HepG2 (cell line): ENCODE data around the gene ADGRL3. TPM values are rescaled to one million over a fixed set of nuclear protein-coding genes. Genes with fewer than 3 reads are reported as not detected.

Experiments
- ATAC-seq: fragments of 200-7000 bp; cut with Tn5 transposase; 3 replicates; pipeline ENCODE4 v1.9.1; 2020; ENCODE audit warnings: mild to moderate bottlenecking, moderate library complexity
- BruUV-seq: library from RNA; stranded (reverse); fragments of 400-500 nt; replicated peaks from 2 replicates; lab custom pipeline; 2021; lab: Mats Ljungman, UMichigan
- CTCF ChIA-PET: fragments of 300-600 bp; formaldehyde crosslinking; extraction: SDS; loops from one replicate; lab custom pipeline; 2021; ENCODE audit warnings: low total read pairs, inconsistent platforms, low intra/inter-chr PET ratio; lab: Yijun Ruan, JAX
- POLR2A ChIA-PET: fragments of 350-600 bp; sonication (Branson Sonifier 250); formaldehyde crosslinking; loops from one replicate; lab custom pipeline; 2020; ENCODE audit warnings: antibody characterized with exemption, inconsistent platforms; lab: Yijun Ruan, JAX
- DNase-seq: peaks from one replicate; pipeline ENCODE4 v3.0.0-alpha.2; 2015; ENCODE audit warnings: low spot score
- FAIRE-seq: peaks from 3 replicates; lab custom pipeline; 2011; peaks lifted over from hg19 to GRCh38; lab: Jason Lieb, UNC
- H2AFZ ChIP-seq: one replicate; pipeline ENCODE4 v1.6.1; 2011; ENCODE audit warnings: low read length, inconsistent platforms
- H3K27ac ChIP-seq: fragments of 300-600 bp; 3 replicates; pipeline ENCODE4 v1.8.0; 2011; ENCODE audit warnings: mixed run types, mild to moderate bottlenecking, mixed read lengths, low read length, inconsistent platforms; ENCODE audit not compliant: insufficient read depth; ENCODE audit errors: extremely low read length
- H3K27me3 ChIP-seq, 2 experiments: fragments of 200-600 bp in 1 of 2; 2 replicates in 1 of 2; 3 replicates in 1 of 2; pipeline versions ENCODE4 v1.6.0 to v1.8.0; 2011; ENCODE audit warnings: low read length in 2 of 2, mild to moderate bottlenecking in 2 of 2, moderate library complexity in 2 of 2, inconsistent platforms in 1 of 2; ENCODE audit not compliant: insufficient read depth in 2 of 2, control insufficient read depth in 1 of 2
- H3K36me3 ChIP-seq, 2 experiments: fragments of 200-600 bp in 1 of 2; replicated peaks in 1 of 2; 2 replicates in 1 of 2; 3 replicates in 1 of 2; pipeline versions ENCODE4 v1.5.1 to v1.8.0; 2011; ENCODE audit warnings: low read length in 2 of 2, inconsistent platforms in 1 of 2; ENCODE audit not compliant: insufficient read depth in 2 of 2, control insufficient read depth in 1 of 2
- H3K4me1 ChIP-seq: 2 replicates; pipeline ENCODE4 v1.5.1; 2012; ENCODE audit warnings: low read length, inconsistent platforms; ENCODE audit not compliant: insufficient read depth
- H3K4me2 ChIP-seq: 2 replicates; pipeline ENCODE4 v1.6.0; 2011; ENCODE audit warnings: low read depth, low read length, inconsistent platforms
- H3K4me3 ChIP-seq, 3 experiments: fragments of 200-600 bp in 1 of 3; sonication (generic), shearing (Covaris generic) in 1 of 3; replicated peaks in 1 of 3; 2 replicates each; pipeline ENCODE4 v1.5.1; 2011 to 2016; ENCODE audit warnings: low read length in 3 of 3, inconsistent platforms in 2 of 3, low read depth in 2 of 3, mild to moderate bottlenecking in 2 of 3, control low read depth in 1 of 3, mixed read lengths in 1 of 3; ENCODE audit not compliant: insufficient read depth in 1 of 3
- H3K79me2 ChIP-seq: one replicate; pipeline ENCODE4 v1.6.1; 2011; ENCODE audit warnings: low read length, inconsistent platforms; ENCODE audit not compliant: insufficient read depth
- H3K9ac ChIP-seq: 2 replicates; pipeline ENCODE4 v1.6.0; 2011; ENCODE audit warnings: mild to moderate bottlenecking, low read depth, low read length, inconsistent platforms; ENCODE audit not compliant: insufficient read depth
- H3K9me3 ChIP-seq: 2 replicates; pipeline ENCODE4 v1.5.1; 2012; ENCODE audit warnings: mild to moderate bottlenecking, low read length
- H4K20me1 ChIP-seq: 2 replicates; pipeline ENCODE4 v1.6.0; 2011; ENCODE audit warnings: inconsistent platforms, mild to moderate bottlenecking, low read length, moderate library complexity; ENCODE audit not compliant: insufficient read depth
- CEBPZ ChIP-seq: IDR thresholded peaks from 2 replicates; pipeline ENCODE4 v1.6.1; 2012; ENCODE audit warnings: low read length, improper control_type of control experiment
- MED8 ChIP-seq: sonication (generic); formaldehyde crosslinking; IDR thresholded peaks from 2 replicates; pipeline ENCODE4 v1.8.1; 2023; ENCODE audit warnings: mild to moderate bottlenecking, missing genetic modification reagents; ENCODE audit not compliant: insufficient replicate concordance
- MLLT10 ChIP-seq: sonication (generic); formaldehyde crosslinking; IDR thresholded peaks from 2 replicates; pipeline ENCODE4 v1.4.0; 2020; ENCODE audit warnings: missing genetic modification reagents
- NFE2L2 ChIP-seq: fragments of 150-350 bp; IDR thresholded peaks from 2 replicates; pipeline ENCODE4 v1.6.1; 2014; ENCODE audit warnings: low read length
- TEAD2 ChIP-seq: sonication (generic); formaldehyde crosslinking; IDR thresholded peaks from 2 replicates; pipeline ENCODE4 v1.9.0; 2021; ENCODE audit warnings: missing genetic modification reagents
- ZFP90 ChIP-seq: sonication (generic); formaldehyde crosslinking; IDR thresholded peaks from 2 replicates; pipeline ENCODE4 v1.8.0; 2022; ENCODE audit warnings: missing genetic modification reagents, mild to moderate bottlenecking, inconsistent platforms, borderline replicate concordance
- ZNF20 ChIP-seq: sonication (generic); formaldehyde crosslinking; IDR thresholded peaks from 2 replicates; pipeline ENCODE4 v1.4.0; 2020; ENCODE audit warnings: mild to moderate bottlenecking, moderate library complexity, missing genetic modification reagents
- ZNF383 ChIP-seq: sonication (generic); formaldehyde crosslinking; IDR thresholded peaks from 2 replicates; pipeline ENCODE4 v1.4.0; 2020; ENCODE audit warnings: missing genetic modification reagents, mild to moderate bottlenecking, borderline replicate concordance
- ZNF567 ChIP-seq: sonication (generic); formaldehyde crosslinking; IDR thresholded peaks from 2 replicates; pipeline ENCODE4 v1.8.1; 2023; ENCODE audit warnings: mild to moderate bottlenecking, missing genetic modification reagents, borderline replicate concordance
- WGBS: methylation state at CpG from one replicate; pipeline ENCODE4 v1.1.6; 2017; ENCODE audit warnings: low lambda C conversion rate; 5-methylcytosine and 5-hydroxymethylcytosine counted together
- in situ Hi-C: cut with HindIII; loops from 2 replicates; pipeline ENCODE4 v1.10.0; 2017; ENCODE audit warnings: low pct_unique_long_range_greater_than_20kb; ENCODE audit not compliant: extremely low pct_ligation_motif_present
- intact Hi-C: fragments of 100-400 bp; cut with micrococcal nuclease; formaldehyde crosslinking; loops from one replicate; pipeline ENCODE4 v1.10.0; 2022; ENCODE audit not compliant: unreplicated experiment
- polyA plus RNA-seq, 8 experiments: library from polyadenylated mRNA; depleted of rRNA in 3 of 8; stranded (reverse) in 7 of 8; unstranded in 1 of 8; fragments of >200 nt; fragmentation: Illumina TruSeq in 4 of 8; extraction: Trizol in 4 of 8; gene quantifications; 2 replicates each; pipeline versions ENCODE4 v1.2.1 to v1.2.3, GENCODE V29; 2011 to 2016; ENCODE audit warnings: low read depth in 4 of 8, missing spikeins in 1 of 8, mixed read lengths in 1 of 8; ENCODE audit not compliant: insufficient read depth in 1 of 8
- total RNA-seq, 5 experiments: library from RNA; depleted of rRNA; stranded (reverse); fragments of >200 nt; fragmentation: Illumina TruSeq; extraction: Trizol; gene quantifications; 2 replicates each; pipeline ENCODE4 v1.2.3, GENCODE V29; 2016; ENCODE audit warnings: low read depth in 1 of 5

The ADGRL3 gene
- total and polyA plus RNA-seq, 2 of the 13 experiments (the other 11 are each of a cell fraction or from before 2014, with no cell fraction given): 0.04 to 0.05 TPM

GRCh38 chr4:61406677-61407076 lies 206.6 kb downstream of the ADGRL3 start:
- DNase-seq: no peak
- no peak overlapping the region for H3K4me2 ChIP-seq
- in situ Hi-C loops: no loop called here
- no peaks in the 10 kb centered on the region for H3K79me2 ChIP-seq
- no peaks in the 10 kb centered on the region for H3K4me1 ChIP-seq
- H2AFZ ChIP-seq: no peak overlapping the region
- no peak overlapping the region for H3K9ac ChIP-seq
- no peak overlapping the region for H3K4me3 ChIP-seq
- intact Hi-C loops: no loop called here
- no peak for TF ChIP-seq TEAD2
- no peak for TF ChIP-seq ZNF567 (CRISPR knock-in tag)
- TF ChIP-seq NFE2L2: no peak
- no peak for TF ChIP-seq ZNF383
- TF ChIP-seq ZNF20 (CRISPR knock-in tag): no peak
- no peak for TF ChIP-seq CEBPZ
- no peak for TF ChIP-seq MLLT10 (CRISPR knock-in tag)
- TF ChIP-seq MED8: no peak
- no peak for TF ChIP-seq ZFP90 (CRISPR knock-in tag)
- H4K20me1 ChIP-seq: no peaks in the 10 kb centered on the region
- no peaks in the 10 kb centered on the region for H3K9me3 ChIP-seq
- POLR2A ChIA-PET: no interaction called here
- H3K27me3 ChIP-seq: no peaks in the 10 kb centered on the region
- H3K27ac ChIP-seq: no peak overlapping the region
- CTCF ChIA-PET: no interaction called here
- H3K36me3 ChIP-seq: no peaks in the 10 kb centered on the region
- no peak for FAIRE-seq
- BruUV-seq: no TSS peak
- no peak for ATAC-seq
- 2% methylated on average over 2 of the region's 2 CpGs for WGBS
